Astrocyte (in vitro differentiated cells and primary cell): ENCODE data around the gene SMARCC2.

ENCODE experiments used
- EZH2 ChIP-seq: IDR thresholded peaks from 2 replicates; pipeline ENCODE4 v1.6.1; 2012; ENCODE audit warnings: mild to moderate bottlenecking, low read length, inconsistent platforms; ENCODE audit not compliant: insufficient read depth
- TF ChIP-seq, protein P1 (sequence below): IDR thresholded peaks from 2 replicates; pipeline ENCODE4 v1.5.1; 2011; ENCODE audit warnings: low read depth, mild to moderate bottlenecking, inconsistent platforms, low read length, moderate library complexity; ENCODE audit not compliant: insufficient read depth

DNA sequence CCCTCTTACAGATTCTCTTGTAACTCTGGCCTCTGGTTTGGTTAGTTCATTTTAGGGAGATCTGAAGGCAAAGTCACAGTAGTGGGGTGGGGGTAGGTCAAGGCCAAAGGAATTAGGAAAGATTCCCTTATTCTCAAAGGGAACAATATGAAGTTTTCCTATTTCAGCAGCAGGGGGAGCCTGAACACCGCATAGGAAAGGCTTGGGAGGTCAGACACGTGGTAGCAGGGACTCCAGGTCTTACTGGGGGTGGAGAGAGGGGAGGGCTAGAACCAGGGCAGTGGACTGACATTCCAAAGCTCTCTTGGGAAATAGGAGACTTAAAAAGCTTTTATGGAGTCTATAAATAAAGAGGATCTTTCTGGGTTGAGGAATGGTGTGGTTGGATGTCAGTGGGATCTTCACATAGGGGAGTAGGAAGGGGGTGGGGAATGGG, 69.9 kb downstream of the SMARCC2 start:
- TF ChIP-seq, protein P1, sequence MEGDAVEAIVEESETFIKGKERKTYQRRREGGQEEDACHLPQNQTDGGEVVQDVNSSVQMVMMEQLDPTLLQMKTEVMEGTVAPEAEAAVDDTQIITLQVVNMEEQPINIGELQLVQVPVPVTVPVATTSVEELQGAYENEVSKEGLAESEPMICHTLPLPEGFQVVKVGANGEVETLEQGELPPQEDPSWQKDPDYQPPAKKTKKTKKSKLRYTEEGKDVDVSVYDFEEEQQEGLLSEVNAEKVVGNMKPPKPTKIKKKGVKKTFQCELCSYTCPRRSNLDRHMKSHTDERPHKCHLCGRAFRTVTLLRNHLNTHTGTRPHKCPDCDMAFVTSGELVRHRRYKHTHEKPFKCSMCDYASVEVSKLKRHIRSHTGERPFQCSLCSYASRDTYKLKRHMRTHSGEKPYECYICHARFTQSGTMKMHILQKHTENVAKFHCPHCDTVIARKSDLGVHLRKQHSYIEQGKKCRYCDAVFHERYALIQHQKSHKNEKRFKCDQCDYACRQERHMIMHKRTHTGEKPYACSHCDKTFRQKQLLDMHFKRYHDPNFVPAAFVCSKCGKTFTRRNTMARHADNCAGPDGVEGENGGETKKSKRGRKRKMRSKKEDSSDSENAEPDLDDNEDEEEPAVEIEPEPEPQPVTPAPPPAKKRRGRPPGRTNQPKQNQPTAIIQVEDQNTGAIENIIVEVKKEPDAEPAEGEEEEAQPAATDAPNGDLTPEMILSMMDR: peak; percentile 74
- TF ChIP-seq EZH2: no peak
